GM21526 (cell line): ENCODE measurements around the gene OR5K4.
A peak's percentile ranks its signal among the peaks of the same experiment; 100 is the strongest.

Source experiments
- ATAC-seq: cut with Tn5 transposase; IDR thresholded peaks from one replicate; pipeline ENCODE4 v1.9.1; 2021; ENCODE audit warnings: moderate library complexity; ENCODE audit not compliant: unreplicated experiment, low FRiP score

The OR5K4 gene, protein sequence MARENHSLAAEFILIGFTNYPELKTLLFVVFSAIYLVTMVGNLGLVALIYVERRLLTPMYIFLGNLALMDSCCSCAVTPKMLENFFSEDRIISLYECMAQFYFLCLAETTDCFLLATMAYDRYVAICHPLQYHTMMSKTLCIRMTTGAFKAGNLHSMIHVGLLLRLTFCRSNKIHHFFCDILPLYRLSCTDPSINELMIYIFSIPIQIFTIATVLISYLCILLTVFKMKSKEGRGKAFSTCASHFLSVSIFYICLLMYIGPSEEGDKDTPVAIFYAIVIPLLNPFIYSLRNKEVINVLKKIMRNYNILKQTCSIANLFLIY

DNA sequence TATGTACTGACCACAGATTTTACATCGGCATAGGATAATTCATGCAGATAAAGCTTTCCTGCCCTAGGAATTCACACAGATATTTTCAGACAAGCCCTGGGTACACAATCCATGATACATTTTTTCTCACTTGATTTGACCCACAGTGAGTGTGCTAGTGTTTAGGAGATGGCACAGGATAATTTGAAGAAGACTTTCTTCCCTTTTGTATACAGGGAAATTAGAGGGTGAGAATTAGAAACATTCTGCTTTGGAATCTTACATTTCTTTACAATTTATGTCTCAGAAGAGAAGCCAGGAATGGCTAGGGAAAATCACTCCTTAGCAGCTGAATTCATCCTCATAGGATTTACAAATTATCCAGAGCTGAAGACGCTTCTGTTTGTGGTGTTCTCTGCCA lies at the start of gene OR5K4:
Gene OR5K4 (plus strand): TSS at position 301 of the 400 bp plus-strand sequence. CDS start 0 bp downstream, at position 301.
- ATAC-seq = no peak

DNA sequence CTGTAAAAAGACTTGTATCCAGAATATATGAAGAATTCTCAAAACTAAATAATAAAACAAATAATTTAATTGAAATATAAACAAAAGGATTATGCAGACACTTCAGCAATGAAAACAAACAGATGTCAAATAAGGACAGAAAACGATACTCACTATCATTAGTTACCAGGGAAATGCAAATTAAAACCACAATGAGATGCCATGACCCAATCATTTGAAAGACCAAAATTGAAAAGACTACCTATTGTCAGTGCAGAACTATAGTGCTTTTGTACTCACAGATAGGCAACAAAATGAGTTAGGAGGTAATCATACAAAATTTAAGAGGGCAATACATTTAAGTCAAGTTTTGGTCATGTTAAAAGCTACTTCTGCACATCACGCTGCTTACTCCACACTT lies 31.6 kb upstream of the OR5K4 start:
- no peak for ATAC-seq

DNA sequence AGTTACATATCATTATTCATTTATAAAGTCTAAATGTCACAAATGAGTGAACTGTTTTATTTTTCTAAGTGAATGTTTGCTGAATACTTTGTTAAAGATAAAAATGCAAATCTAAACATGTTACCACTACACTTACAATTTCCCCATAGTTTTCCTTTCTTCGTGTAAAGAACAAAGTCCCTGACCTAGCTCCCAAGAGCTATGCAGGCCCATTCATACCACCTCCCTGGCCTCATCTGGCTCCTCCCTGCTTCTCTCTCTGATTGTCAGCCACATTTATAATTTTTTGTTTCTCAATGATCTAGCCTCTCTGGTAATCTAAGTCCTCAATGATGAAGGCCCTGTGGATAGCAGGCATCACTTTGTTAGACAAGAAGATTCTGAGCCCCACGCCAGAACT lies 31.0 kb upstream of the OR5K4 start:
- ATAC-seq = no peak

DNA sequence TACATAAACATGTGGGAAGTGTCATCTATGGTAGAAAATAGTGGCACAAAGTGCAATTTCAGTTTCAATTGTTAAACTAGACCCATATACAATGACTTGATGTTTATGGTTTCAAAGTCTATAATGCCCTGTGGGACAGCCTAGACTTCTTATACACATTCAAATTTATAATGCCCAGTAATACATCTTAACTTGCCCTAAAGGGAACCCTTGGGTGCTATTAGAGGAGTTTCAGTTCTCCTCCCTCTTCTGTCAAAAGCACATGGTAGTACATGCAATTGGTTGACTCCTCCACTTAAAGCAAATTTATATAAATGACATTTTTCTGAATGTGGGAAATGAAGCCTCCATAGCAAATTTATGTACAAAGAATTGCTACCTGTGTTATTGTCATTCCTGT lies 30.2 kb upstream of the OR5K4 start:
- ATAC-seq = no peak

DNA sequence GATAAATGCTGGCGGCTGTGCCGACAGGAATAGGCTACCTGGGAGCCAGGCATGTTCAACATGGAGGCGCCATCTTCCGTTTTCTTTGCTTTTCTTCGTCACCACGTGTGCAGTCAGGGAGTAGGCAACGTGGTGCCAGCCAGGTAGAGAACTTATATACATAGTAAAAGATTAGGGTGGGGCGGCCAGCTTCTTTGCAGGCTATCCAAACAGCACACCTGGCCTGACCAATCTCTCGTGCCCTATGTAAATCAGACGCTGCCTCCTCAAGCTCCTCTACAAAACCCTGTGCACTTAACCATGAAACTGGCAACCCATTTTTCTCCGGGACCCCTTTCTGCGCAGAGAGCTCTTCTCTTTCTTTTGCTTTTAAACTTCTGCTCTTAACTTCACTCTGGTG lies 28.6 kb upstream of the OR5K4 start:
- ATAC-seq = no peak

DNA sequence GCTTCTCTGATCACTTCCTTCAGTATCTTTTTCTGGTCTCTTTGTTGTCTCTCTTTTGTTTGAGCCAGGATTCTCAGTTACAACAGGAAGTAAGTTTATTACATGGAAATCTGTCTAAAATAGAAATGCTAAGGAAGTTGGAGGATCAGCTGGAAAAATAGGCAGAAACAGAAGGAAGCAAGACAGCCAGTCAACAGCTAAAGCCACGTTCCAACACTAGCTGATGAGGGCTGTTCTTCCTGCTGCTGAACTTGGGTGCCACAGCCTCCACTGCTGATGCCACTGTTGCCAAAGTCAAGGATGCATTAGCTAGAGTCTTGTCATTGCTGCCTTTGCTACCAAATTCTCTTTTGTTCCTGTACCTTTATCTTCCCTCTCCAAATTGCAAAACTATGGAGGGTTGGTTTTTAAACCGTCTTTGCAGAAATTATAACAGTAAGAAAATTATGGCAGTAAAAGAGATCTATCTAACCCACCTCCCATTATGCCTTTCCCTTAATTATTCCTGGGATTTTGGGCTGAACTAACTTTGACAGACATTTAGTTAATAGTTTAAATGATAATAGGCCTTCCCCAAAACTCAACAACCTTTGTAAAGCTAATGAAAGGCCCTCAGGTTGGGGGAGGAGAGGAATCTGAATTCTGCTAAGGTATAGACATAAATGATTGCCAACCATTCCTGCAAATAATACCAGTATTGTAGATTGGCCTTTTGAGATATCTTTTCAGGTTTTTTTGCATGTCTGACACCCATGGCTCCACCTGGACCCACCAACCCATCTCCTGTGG lies 27.4 kb upstream of the OR5K4 start:
- no peak for ATAC-seq

DNA sequence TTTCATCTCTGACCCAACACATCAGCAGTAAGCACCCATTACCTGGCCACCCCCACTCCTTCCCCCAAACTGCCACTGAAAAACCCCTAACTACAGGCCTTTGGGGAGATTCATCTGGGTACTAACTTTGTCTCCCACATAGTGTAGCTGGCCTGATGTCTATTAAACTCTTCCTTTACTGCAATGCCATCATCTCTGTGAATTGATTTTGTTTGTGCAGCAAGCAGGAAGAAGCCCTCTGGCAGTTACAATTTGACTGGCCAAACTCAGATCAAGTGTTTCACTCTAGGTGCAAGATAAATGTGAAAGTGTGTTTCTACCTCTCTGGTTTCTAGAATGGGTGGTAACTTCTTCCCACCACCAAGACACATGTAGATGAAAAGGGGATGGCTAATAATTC lies 26.7 kb upstream of the OR5K4 start:
- peak; percentile 73 for ATAC-seq

DNA sequence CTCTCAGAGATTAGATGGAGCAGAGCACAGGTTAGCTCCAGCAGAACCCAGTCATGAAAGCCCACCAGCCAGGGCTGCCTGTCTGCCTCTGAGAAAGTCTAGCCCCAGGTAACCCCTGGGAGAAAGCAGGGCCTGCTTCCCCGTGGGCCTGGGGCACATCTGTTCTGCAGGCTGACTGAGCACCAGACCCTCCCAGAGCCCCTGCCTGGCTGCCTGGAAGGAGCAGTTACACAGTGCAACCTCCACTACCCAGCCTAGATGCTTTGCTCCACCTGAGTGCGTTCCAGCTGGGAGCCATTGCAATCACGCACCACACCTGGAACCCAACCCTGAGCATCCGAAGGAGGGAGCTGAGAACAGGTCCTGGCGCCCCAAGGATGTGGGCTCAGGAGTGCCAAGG lies 24.7 kb upstream of the OR5K4 start:
- no peak for ATAC-seq

DNA sequence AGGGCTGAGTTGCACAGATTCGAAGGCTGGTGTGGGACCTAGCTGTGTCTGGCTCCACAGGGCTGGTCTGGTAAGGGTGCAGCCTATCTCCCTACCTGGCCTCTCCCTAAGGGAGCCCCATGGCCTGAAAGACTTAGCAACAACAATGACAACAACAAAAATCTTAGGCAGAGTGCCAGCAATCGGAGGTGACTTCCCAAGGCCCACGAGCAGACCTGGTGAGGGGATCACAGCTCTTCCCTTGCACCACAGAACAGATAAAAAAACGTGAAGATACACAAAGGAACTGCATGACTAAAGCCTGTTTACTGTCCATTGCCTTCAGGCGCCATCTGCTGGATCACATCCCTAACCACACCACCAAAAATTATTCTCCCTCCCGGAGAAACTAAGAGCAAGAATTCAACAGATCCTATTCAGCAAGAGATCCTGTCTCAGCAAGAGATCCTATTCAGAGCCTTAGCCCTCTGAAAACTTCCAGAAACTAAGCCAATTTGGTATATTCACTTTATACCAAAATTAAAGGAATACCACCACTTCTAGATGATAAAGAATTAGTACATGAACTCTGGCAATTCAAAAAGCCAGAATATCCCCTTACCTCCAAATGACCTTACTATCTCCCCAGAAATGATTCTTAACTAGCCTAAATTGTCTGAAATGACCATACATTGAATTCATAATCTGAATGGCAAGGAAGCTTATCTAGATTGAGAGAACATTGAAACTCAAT lies 24.1 kb upstream of the OR5K4 start:
- peak; percentile 72 for ATAC-seq

DNA sequence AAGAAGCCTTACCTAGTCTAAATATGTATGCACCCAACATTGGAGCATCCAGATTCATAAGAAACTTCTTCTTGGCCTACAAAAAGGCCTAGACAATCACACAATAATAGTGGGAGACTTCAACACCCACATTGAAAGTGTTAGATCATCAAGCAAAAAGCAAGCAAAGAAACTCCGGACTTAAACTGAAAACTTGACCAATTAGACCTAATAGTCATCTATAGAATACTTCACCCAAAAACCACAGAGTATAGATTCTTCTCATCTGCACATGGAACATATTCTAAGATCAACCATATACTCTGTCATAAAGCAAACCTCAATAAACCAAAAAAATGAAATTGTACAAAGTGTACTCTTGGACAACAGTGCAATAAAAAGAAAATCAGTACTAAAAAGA lies 22.3 kb upstream of the OR5K4 start:
- no peak for ATAC-seq

DNA sequence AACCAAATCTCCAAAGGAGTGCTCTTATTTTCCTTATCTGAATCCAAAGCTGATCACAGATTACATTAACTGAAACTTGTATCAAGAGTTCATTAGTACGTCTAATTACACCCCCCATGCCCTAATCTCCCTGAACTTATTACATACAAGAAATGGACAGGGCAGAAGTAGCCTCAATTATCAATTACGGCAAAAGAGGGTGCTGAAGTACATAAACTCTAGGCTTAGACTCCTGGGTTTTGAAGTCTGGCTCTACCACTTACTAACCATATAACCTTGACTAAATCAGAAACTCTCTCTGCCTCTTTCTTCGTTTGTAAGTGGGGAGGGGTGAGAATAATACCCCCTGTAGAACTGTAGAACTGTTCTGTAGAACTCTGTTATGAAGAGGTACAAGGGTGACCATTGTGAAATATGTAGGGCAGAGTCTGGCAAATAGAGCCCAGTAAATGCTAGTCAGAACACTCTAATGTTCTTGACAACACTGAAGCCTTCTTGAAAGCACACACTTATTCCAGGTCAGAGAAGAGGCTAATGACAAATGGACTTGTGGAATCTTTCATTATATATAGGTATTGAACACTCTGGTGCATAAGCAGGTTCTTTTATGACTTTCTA lies 19.6 kb upstream of the OR5K4 start:
- no peak for ATAC-seq

DNA sequence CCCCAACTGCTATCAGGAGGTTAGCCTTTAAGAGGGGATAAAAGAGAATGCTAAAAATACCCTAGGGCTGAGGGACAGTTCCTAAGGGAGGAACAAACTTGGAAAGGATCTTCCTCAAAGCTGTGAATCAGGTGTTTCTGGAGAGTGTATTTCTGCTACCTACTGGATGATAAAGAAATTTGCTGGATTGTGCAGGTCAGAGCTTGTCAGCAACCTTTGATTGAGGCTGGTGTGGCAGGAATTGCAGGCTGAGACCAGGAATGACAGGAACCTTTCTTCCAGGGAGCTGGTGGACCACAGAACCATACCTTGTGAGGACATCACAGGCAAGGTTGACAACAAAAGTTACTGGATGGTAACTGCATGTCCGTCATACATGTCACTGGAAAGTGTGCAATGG lies 14.6 kb upstream of the OR5K4 start:
- ATAC-seq = no peak

DNA sequence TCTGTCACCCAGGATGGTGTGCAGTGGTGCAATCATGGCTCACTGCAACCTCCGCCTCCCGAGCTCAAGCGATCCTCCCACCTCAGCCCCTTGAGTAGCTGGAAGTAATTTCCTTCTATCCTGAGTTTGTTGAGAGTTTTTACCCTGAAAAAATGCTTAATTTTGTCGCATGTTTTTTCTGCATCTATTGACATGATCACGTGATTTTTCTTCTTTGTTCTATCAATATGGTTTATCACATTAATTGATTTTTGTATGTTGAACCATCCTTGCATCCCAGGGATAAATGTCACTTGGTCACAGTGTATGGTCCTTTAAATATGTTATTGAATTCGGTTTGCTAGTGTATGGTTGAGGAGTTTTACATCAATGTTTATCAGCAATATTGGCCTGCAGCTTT lies 11.9 kb upstream of the OR5K4 start:
- no peak for ATAC-seq

DNA sequence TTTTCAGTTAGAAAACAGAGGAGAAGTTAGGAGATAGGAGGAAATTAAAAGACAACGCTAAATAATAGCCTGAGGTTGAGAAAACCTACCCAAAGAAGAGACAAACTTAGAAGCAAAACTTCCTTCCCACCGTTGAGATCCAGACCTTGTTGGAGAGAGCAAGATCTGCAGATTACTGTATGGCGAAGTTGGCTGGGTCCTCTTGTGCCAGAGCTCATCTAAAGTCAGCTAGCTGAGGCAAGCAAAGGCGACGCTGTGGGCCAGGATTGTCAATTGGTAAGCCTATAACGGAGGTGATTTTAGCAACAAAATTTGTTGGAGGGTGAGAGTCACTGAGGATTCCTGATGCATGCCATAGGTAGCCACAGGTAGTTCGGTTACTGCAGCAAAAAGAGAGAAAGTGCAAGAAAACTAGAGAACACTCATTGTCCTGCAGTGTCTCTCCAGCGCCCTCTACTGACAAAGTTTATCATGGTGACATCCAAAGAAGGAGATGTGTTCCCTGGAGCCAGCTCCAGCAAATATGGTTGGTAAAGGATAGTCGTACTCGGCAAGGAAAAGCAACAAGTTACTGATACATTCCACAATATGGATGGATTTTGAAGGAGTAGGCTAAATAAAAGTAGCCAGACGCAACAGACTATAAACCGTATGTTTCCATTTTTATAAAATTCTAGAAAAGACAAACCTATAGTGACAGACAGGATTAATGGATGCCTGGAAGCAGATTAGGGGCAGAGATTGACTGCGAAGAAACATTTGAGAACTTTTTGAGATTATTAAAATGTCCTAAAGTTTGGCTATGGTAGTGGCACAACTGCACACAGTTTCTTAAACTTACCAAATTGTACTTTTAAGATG lies 9.8 kb upstream of the OR5K4 start:
- ATAC-seq = no peak

DNA sequence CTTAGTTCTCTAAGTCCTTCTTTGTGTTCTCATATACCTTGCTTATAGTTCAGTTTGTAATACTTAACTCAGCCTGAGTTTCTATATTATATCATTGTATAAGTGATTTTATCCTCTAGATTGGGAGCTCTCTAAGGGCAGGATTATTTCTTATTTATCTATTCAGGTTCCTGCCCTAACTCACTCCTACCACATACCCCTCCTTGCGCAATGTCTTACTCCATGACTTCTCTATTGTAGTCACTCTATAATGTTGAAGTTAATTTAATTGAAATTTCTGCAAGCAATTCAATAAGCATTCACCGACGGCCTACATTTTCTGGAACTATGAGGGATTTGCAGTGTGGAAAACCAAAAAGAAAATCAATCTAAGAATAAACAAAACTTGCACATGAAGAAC lies 3.6 kb upstream of the OR5K4 start:
- ATAC-seq = no peak

DNA sequence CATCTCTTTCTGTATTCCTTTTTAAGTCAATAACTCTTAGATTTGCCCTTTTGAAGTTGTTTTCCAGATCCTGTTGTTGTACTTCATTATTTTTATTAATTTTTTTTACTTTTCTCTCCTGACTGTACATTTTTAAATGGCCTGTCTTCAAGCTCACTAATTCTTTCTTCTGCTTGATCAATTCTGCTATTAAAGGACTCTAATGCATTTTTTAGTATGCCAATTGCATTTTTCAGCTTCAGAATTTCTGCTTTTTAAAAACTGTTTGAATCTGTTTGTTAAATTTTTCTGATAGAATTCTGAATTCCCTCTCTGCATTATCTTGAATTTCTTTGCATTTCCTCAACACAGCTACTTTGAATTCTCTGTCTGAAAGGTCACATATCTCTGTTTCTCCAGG lies 5.6 kb downstream of the OR5K4 start:
- ATAC-seq = no peak

DNA sequence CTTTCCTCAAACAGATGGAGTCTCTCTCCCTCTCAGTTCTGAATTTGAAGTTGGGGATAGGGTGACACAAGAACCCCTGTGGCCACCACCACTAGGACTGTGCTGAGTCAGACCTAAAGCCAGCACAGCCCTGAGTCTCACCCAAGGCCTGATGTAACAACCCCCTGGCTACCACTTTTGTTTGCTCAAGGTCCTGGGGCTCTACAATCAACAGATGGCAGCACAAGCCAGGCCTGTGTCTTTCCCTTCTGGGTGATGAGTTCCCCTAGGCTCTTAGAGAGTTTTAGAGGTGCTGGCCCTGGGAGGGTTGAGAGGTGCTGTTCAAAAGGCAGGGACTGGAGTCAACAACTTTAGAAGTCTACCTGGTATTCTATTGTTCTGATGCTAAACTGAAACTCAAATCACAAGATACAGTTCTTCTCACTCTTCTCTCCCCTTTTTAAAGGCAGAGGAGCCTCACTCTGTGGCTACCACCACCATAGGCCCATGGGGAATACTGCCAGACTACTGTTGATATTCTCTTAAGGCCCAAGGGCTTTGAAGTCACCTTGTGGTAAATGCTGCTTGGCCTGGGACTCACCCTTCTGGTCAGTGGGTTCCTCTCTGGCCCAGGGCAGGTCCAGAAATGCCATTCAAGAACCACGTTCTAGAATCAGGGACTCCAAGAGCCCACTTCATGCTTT lies 6.5 kb downstream of the OR5K4 start:
- peak; percentile 86 for ATAC-seq

DNA sequence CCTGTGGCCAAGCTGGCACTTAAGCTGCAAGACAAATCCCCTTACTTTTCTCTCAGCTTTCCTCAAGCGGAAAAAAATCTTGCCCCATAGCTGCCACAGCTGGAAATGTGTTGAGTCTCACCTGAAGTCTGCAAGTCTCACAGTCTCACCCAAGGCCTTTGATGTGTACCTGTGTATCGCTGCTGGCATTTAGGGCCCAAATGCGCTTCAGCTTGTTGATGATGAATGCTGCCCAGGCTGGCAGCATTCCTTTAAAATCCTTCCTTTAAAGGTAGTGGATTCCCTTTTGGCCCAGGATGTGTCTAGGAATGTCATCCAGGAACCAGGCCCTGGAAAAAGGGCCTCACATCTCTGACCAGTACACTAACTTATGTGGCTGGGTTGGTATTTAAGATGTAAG lies 7.0 kb downstream of the OR5K4 start:
- no peak for ATAC-seq

DNA sequence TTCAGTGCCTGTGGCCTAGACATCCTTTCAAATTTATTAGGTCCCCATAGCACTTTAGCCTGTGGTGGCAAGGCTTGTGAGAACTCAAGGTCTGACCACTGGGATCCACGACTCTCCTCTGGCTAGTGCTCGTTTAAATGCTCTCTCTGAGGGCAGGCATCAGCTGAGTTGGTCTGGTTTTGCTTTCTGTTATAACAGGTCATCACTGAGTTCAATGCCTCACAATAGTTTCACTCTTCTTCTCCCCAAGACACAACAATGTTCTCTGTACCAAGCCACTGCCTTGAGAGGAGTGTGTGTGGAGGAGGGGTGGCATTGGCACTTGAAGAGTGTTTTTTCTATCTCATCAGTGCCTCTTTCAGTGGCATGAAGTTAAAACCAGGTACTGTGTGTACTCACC lies 7.6 kb downstream of the OR5K4 start:
- no peak for ATAC-seq
